AG09319 (cell line): ENCODE results near the gene ERI3.

ENCODE experiments used
- DNase-seq: peaks from one replicate; pipeline ENCODE4 v3.0.0-alpha.2; 2010; ENCODE audit warnings: low read depth; ENCODE audit errors: extremely low read depth
- TF ChIP-seq, protein P1 (sequence below): IDR thresholded peaks from 2 replicates; pipeline ENCODE4 v1.5.1; 2011; ENCODE audit warnings: low read depth, mild to moderate bottlenecking, inconsistent platforms, low read length, moderate library complexity

ERI3 gene

DNA sequence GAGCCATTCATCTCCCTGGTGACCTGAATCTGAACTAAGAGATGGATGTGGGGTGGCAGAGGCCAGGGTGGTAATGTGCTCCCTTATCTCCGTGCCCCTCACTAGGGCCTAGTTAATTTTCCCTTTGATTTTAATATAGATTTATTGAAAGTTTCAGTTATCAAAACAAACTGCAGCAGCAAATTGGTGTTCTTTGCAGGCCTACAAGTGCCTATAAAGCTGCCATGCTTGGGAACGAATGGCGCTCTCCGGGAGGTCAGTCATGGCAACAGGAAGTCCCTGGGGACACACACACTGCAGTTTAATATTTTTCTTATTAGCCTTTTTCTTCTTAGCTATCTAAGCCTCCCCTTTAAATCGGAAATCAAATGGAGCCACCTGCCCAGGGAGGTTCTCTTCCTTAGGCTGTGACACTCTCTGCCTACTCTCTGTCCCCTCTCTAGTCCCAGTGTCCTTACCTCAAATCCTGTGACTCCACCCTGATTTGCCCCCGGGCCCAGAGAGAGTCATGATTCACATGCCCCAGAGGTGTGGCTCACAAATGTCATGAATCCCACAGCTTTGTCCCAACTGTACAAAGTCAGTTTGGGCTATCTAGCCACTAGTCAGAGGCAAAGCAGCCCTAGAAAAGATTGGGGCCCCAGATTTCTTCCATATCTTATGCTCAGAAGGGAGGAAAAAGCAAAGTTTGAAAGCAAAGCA is 4.3 kb upstream of the ERI3 start:
- TF ChIP-seq, protein P1, sequence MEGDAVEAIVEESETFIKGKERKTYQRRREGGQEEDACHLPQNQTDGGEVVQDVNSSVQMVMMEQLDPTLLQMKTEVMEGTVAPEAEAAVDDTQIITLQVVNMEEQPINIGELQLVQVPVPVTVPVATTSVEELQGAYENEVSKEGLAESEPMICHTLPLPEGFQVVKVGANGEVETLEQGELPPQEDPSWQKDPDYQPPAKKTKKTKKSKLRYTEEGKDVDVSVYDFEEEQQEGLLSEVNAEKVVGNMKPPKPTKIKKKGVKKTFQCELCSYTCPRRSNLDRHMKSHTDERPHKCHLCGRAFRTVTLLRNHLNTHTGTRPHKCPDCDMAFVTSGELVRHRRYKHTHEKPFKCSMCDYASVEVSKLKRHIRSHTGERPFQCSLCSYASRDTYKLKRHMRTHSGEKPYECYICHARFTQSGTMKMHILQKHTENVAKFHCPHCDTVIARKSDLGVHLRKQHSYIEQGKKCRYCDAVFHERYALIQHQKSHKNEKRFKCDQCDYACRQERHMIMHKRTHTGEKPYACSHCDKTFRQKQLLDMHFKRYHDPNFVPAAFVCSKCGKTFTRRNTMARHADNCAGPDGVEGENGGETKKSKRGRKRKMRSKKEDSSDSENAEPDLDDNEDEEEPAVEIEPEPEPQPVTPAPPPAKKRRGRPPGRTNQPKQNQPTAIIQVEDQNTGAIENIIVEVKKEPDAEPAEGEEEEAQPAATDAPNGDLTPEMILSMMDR, result no peak
- no peak for DNase-seq

DNA sequence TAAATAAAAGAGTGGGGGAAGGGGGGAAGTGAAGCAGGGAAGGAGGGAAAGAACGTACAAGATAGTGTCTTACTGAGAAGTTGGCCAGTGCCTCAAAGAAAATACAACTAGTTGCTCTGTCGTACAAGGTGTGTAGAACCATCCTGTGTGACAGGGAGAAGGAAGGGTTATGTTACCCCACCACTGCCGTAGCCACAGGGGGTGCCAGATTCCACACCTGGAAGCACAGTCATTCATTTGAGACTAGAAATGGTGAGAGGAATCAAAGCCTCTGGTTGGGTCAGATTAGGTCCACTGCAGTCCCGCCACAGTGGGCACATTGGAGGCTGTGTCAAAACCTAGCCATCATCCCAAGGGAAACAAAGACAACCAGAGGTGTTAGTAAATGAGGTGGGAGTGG is 2.7 kb upstream of the ERI3 start:
- no peak for DNase-seq
- TF ChIP-seq, protein P1, result no peak

DNA sequence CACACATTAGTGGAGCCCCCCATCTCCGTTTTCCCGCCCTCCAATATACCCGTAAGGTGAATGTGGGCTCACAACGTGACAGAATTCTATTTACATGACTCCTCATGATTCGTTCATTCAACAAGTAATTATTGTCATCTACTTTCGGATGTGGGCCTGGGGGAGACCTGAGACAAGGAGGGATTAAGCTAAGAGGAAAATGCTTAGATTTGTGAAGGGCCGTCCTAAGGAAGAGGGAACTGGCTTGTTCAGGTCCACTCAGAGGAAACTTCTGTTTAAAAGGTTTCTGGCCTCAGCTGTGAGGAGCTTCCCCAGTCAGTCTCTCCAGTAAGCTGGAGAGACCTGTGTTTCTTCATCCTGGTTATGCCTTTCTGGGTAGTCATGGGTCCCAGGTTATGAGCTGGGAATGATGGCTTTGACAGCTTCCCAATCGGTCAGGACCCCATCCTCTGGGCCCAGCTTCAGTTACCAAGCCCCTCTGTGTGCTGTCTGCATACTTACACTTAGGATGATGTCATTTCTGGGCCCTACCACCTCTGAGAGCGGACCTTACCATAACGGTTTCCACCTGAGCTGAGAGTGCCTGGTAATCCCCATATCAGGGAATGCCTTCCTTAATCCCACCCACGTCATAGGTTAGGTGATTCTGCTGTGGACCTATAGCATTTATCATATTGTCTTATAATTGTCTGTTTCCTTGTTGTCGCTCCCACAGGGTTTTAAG is 687 bp upstream of the ERI3 start:
- DNase-seq, result no peak
- TF ChIP-seq, protein P1, result no peak

DNA sequence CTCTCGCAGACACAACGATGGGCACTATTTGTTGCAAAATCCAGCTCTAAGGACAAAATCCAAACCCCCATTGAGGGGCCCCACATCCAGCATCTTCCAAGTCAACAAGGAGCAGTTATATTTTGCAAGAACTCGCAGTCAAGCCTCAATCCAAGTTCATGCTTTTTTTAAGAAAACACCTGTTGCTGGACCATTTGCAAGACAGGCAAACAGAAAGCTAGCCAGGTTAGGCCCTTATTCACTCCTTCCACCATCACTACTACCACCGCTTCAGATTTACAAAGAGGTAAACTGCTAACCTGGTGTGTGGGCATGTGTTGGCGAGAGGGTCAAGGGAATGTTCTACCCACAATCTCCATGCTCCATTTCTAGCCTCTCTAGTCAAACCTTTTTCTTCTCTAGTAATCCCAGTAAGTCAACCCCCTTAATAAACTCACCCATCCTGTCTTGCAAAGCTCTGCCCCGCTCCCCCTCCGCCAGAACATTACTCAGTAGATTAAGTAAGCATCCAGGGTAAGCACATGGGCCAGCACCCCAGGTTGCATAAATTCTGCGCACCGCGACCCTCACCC is 703 bp downstream of the ERI3 start:
- DNase-seq, result no peak
- TF ChIP-seq, protein P1, result no peak

DNA sequence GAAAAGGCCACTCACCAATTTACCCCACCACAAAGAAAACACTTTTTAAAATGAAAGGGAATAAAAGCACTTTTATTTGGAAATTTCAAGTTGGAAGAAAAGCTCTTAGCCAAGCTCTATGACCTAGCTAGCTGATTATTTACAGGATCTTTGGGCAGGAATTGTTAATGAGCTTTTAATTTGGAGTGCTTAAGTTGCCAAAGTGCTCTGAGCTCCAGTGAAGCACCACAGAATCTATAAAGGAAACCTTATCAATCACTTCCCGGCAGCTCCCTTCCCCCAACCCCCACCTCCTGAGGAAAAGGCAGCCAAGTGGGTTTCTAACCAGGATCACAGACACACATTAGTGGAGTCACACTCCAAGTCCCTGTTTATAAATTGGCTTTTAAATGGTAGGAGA is 1.5 kb downstream of the ERI3 start:
- TF ChIP-seq, protein P1, result no peak
- no peak for DNase-seq

DNA sequence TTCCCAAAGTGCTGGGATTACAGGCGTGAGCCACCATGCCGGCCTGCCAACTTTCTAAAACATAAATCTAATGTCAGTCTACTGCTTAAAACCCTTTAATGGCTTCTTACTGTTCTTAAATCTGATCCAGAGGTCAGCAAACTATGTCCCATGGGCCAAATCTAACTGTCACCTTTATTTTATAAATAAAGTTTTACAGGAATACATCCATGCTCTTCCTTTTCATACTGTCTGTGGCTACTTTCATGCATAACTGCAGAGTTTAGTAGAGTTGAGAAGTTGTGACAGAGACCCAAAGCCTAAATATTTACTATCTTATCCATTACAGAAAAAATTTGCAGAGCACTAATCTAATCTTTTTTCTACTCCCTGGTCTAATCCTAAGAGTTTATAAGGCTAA is 3.8 kb downstream of the ERI3 start:
- TF ChIP-seq, protein P1, result no peak
- no peak for DNase-seq

DNA sequence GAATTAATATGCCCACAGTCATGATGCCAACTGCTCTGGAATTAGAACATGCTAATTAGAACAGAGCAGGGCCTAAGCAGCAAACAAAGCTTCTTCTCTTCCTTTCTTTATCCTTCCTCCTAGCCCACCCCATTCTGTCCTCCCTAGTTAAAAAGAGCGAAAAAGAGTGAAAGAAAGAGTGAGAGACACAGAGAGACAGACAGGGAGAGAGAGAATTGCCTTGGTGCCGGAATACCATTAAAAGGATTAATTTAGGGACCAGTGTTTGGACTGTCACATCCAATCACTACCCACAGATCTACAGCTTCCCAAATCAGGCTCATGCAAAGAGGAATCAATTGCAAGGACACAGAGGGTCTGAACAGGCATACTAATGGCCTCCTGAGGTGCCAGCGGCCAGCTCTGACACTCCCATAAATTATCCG is 7.0 kb downstream of the ERI3 start:
- DNase-seq, result no peak
- TF ChIP-seq, protein P1, result no peak
